K562 (cell line): ENCODE data around the gene CCP110. TPM values are rescaled to one million over a fixed set of nuclear protein-coding genes. Genes with fewer than 3 reads are reported as not detected.

Experiments used
- BACH1 ChIP-seq: fragments of 200-800 bp; sonication (Bioruptor generic); IDR thresholded peaks from 2 replicates; pipeline ENCODE4 v1.6.1; 2016; ENCODE audit warnings: missing genetic modification characterization, missing compliant biosample characterization
- CCNT2 ChIP-seq: IDR thresholded peaks from 2 replicates; pipeline ENCODE4 v1.6.1; 2011; ENCODE audit warnings: borderline replicate concordance, low read depth, mild to moderate bottlenecking, moderate library complexity, mixed read lengths, low read length; ENCODE audit not compliant: insufficient read length; ENCODE audit errors: extremely low read depth
- E2F3 ChIP-seq: fragments of 250-450 bp; sonication (Bioruptor Pico); IDR thresholded peaks from 2 replicates; pipeline ENCODE4 v1.4.0; 2020; ENCODE audit warnings: mild to moderate bottlenecking
- EP400 ChIP-seq: fragments of 450-650 bp; IDR thresholded peaks from 2 replicates; pipeline ENCODE4 v1.6.1; 2017; ENCODE audit warnings: antibody characterized with exemption, mild to moderate bottlenecking, moderate library complexity
- HOMEZ ChIP-seq: fragments of 250-450 bp; sonication (Bioruptor Pico); IDR thresholded peaks from 2 replicates; pipeline ENCODE4 v1.4.0; 2020; ENCODE audit warnings: mild to moderate bottlenecking, moderate library complexity
- IRF2 ChIP-seq: sonication (generic); formaldehyde crosslinking; IDR thresholded peaks from 2 replicates; pipeline ENCODE4 v1.8.1; 2022; ENCODE audit warnings: mild to moderate bottlenecking, missing genetic modification reagents
- JUN ChIP-seq, 2 experiments: sonication (generic) in 1 of 2; formaldehyde crosslinking in 1 of 2; IDR thresholded peaks; 2 replicates each; pipeline versions ENCODE4 v1.6.1 to v1.8.0; 2012 to 2022; ENCODE audit warnings: borderline replicate concordance in 2 of 2, mild to moderate bottlenecking in 2 of 2, improper control_type of control experiment in 1 of 2, low read depth in 1 of 2, low read length in 1 of 2, missing genetic modification reagents in 1 of 2
- MAX ChIP-seq: sonication (generic); formaldehyde crosslinking; IDR thresholded peaks from 2 replicates; pipeline ENCODE4 v1.9.0; 2022; ENCODE audit warnings: mild to moderate bottlenecking, missing genetic modification reagents
- MBD1 ChIP-seq: fragments of 250-450 bp; sonication (Bioruptor Pico); IDR thresholded peaks from 2 replicates; pipeline ENCODE4 v1.8.0; 2022; ENCODE audit warnings: inconsistent platforms
- MITF ChIP-seq: IDR thresholded peaks from 2 replicates; pipeline ENCODE4 v1.6.1; 2014; ENCODE audit warnings: antibody characterized with exemption
- NCOA1 ChIP-seq: fragments of 450-650 bp; IDR thresholded peaks from 2 replicates; pipeline ENCODE4 v1.6.1; 2016; ENCODE audit warnings: low read depth
- NR2C2 ChIP-seq, 2 experiments: fragments of 200-800 bp in 1 of 2; sonication (Bioruptor generic) in 1 of 2; sonication (generic) in 1 of 2; formaldehyde crosslinking in 1 of 2; IDR thresholded peaks; 2 replicates each; pipeline versions ENCODE4 v1.6.1 to v1.8.0; 2016 to 2022; ENCODE audit warnings: mild to moderate bottlenecking in 1 of 2, missing compliant biosample characterization in 1 of 2, missing genetic modification characterization in 1 of 2, missing genetic modification reagents in 1 of 2
- NR4A1 ChIP-seq, 2 experiments: fragments of 250-450 bp in 1 of 2; fragments of 450-650 bp in 1 of 2; sonication (Bioruptor Pico) in 1 of 2; IDR thresholded peaks; 2 replicates each; pipeline versions ENCODE4 v1.4.0 to v1.6.1; 2016 to 2020; ENCODE audit warnings: mild to moderate bottlenecking in 2 of 2, missing compliant biosample characterization in 1 of 2, missing genetic modification characterization in 1 of 2, moderate library complexity in 1 of 2
- NRF1 ChIP-seq, 2 experiments: fragments of 450-650 bp; IDR thresholded peaks in 1 of 2; conservative IDR thresholded peaks in 1 of 2; 2 replicates each; pipeline ENCODE4 v1.6.1; 2014; ENCODE audit warnings: mild to moderate bottlenecking in 2 of 2
- RBBP5 ChIP-seq: fragments of 200-600 bp; sonication (generic); IDR thresholded peaks from 2 replicates; pipeline ENCODE4 v1.6.1; 2012; ENCODE audit warnings: borderline replicate concordance, mild to moderate bottlenecking, low read length, control low read depth, inconsistent platforms; ENCODE audit not compliant: insufficient read depth, poor library complexity, severe bottlenecking
- SNRNP70 ChIP-seq: fragments of 200-400 bp; formaldehyde crosslinking; optimal IDR thresholded peaks from 2 replicates; pipeline ENCODE3; 2017; ENCODE audit warnings: low read depth, low read length
- TAF9B ChIP-seq: fragments of 450-650 bp; IDR thresholded peaks from 2 replicates; pipeline ENCODE4 v1.6.1; 2018; ENCODE audit warnings: mild to moderate bottlenecking; ENCODE audit not compliant: partially characterized antibody
- ZBTB17 ChIP-seq: fragments of 450-650 bp; formaldehyde crosslinking; IDR thresholded peaks from 2 replicates; pipeline ENCODE4 v1.4.0; 2020; ENCODE audit warnings: mild to moderate bottlenecking
- ZBTB8A ChIP-seq: fragments of 450-650 bp; IDR thresholded peaks from 2 replicates; pipeline ENCODE4 v1.6.1; 2018; ENCODE audit warnings: mild to moderate bottlenecking, moderate library complexity; ENCODE audit not compliant: partially characterized antibody
- ZKSCAN3 ChIP-seq: fragments of 250-450 bp; sonication (Bioruptor Pico); IDR thresholded peaks from 2 replicates; pipeline ENCODE4 v1.4.0; 2020
- ZNF696 ChIP-seq: fragments of 250-450 bp; sonication (Bioruptor Pico); conservative IDR thresholded peaks from 2 replicates; pipeline ENCODE4 v1.4.0; 2020; ENCODE audit warnings: mild to moderate bottlenecking, moderate library complexity
- ZNF778 ChIP-seq: fragments of 450-650 bp; formaldehyde crosslinking; IDR thresholded peaks from 2 replicates; pipeline ENCODE4 v1.4.0; 2020; ENCODE audit warnings: mild to moderate bottlenecking, moderate library complexity
- polyA plus RNA-seq, 8 experiments: library from polyadenylated mRNA; depleted of rRNA in 4 of 8; stranded (reverse) in 5 of 8; unstranded in 3 of 8; fragments of >200 nt; fragmentation: Nextera tagmentation in 2 of 8; fragmentation: Illumina TruSeq in 1 of 8; extraction: Ambion mirVana in 2 of 8; extraction: Trizol in 1 of 8; gene quantifications; 2 replicates each; pipeline versions ENCODE4 v1.2.1 to v1.2.3, GENCODE V29; 2011 to 2014; ENCODE audit warnings: inconsistent platforms in 1 of 8, missing spikeins in 1 of 8
- total RNA-seq, 7 experiments: library from RNA; depleted of rRNA in 6 of 7; stranded (reverse); fragments of >200 nt in 6 of 7; fragmentation: Illumina TruSeq in 2 of 7; extraction: Trizol in 2 of 7; gene quantifications; 2 replicates each; pipeline versions ENCODE4 v1.2.1 to v1.2.3, GENCODE V29; 2011 to 2021; ENCODE audit warnings: low replicate concordance in 1 of 7

Gene CCP110
- total and polyA plus RNA-seq, 9 of the 15 experiments (the other 6 are each of a cell fraction or from before 2014, with no cell fraction given): 3.5 to 16.1 (median 12.1) TPM

- TF ChIP-seq ZKSCAN3 (CRISPR knock-in tag) (no peak), MITF (no peak), EP400 (peak; percentile 74), RBBP5 (peak; percentile 60), ZBTB8A (no peak), ZBTB17 (CRISPR knock-in tag) (peak; percentile 83), NRF1 (conservative IDR thresholded peaks at IDR 0.05 in 1 of 2, IDR thresholded peaks at IDR 0.05 in 1 of 2) (peak; percentile 50 to 73), CCNT2 (peak; percentile 50), BACH1 (tag) (peak; percentile 81; the same call in 1 of the 2 replicates), TAF9B (peak; percentile 78), ZNF778 (no peak), HOMEZ (CRISPR knock-in tag) (no peak), NR4A1 (CRISPR knock-in tag; IDR thresholded peaks at IDR 0.05) (no peak), NR4A1 (tag; IDR thresholded peaks at IDR 0.05) (peak; percentile 48; the same call in 1 of the 2 replicates), MAX (CRISPR knock-in tag) (peak; percentile 80), NR2C2 (CRISPR knock-in tag; IDR thresholded peaks at IDR 0.05) (no peak), NR2C2 (tag; IDR thresholded peaks at IDR 0.05) (peak; percentile 94), NCOA1 (no peak), JUN (IDR thresholded peaks at IDR 0.05; ENCODE audit: borderline replicate concordance, low read depth, low read length) (peak; percentile 75; the same call in 1 of the 2 replicates), JUN (CRISPR knock-in tag; IDR thresholded peaks at IDR 0.05; ENCODE audit: borderline replicate concordance) (no peak), SNRNP70 (no peak), E2F3 (0 out of 2 replicates have a peak, but pooled peaks have one; percentile 32), MBD1 (CRISPR knock-in tag) (no peak), IRF2 (CRISPR knock-in tag) (no peak), ZNF696 (CRISPR knock-in tag) (no peak)
Measured at GRCh38 chr16:19555186-19555937, 31.6 kb downstream of the CCP110 start, which contains the start of gene VPS35L (continued).
